ENCODE measurements around the gene CARD11.
"Not testable (repeated sequence)": the region's sequence is repeated elsewhere in the genome, so short reads cannot be mapped to it uniquely, and the experiment has no call there.

CARD11 gene

DNA sequence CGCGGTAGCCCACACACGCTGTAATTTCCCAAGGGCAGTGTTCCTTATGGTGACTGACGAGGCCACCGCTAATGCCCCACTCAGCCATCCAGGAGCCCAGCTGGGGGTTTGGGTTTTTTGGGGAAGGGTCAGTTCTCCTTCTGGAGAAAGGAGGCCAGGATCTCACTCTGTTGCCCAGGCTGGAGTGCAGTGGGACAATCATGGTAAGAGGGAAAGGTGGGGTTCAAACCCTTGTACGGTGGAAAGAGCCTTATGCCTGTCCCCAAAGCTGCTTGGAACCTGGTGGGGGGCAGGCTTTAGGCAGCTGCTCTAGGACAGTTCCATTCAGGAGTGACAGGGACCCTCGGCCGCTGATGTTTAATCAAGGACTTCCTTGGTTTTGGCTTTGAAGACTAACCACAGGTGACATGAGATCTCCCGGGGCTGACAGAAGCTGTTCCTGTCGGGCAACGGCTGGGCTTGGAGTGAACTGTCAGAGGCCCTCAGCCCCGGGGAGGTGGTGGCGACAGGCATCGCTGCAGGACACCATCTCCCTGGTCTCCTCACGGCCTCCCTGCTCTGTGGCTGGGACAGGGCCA, 84.5 kb downstream of the CARD11 start:
- no peak for DNase-seq

DNA sequence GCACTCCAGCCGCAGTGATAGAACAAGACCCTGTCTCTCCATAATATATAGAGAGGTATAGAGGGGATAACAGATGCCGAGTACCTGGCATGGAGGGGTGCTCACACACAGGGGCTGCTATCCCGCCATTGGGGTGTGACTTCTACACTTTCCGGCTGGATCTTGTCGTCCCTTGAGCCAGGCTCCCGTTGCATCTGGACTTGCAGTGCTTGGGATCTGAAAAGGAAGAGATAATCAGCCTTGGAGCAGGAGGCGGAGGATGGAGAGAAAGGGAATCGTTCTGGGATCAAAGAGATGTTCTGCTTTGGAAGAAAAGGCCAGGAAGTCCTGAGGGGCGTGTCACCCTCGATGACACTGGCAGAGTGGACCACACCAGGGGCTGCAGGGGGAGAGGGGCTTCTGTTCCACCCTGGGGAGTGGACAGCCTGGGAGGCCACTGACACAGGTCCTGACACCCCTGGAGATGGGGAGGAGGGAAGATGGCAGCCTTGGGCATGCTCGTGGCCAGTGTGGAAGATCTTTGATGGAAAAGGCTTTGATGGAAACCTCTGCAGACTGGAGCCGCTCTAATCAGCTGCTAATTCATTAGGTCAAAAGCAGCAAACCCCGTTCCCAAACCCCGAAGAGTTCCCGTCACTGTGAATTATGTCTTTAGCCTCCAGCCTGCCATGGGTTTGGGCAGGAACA, 85.1 kb downstream of the CARD11 start:
- no peak for DNase-seq

- not testable (repeated sequence) for DNase-seq
Observed at GRCh38 chr7:2957369-2957727, 86.3 kb downstream of the CARD11 start.

GRCh38 chr7:2956526-2957368, 86.9 kb downstream of the CARD11 start:
- DNase-seq, result peak; percentile 44

DNA sequence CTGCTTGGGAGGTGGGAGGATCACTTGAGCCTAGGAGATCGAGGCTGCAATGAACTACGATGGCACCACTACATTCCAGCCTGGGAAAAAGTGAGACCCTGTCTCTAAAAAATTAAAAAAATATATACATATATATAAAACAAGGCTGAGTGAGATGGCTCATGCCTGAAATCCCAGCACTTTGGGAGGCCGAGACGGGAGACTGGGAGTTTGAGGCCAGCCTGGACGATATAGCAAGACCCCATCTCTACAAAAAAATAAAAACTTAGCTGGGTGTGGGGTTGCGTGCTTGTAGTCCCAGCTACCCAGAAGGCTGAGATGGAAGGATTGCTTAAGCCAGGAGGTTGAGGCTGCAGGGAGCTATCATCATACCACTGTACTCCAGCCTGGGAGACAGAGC, 87.6 kb downstream of the CARD11 start:
- no peak for DNase-seq

- no peak for DNase-seq
Observed at GRCh38 chr7:2955269-2955668, 88.4 kb downstream of the CARD11 start.

DNA sequence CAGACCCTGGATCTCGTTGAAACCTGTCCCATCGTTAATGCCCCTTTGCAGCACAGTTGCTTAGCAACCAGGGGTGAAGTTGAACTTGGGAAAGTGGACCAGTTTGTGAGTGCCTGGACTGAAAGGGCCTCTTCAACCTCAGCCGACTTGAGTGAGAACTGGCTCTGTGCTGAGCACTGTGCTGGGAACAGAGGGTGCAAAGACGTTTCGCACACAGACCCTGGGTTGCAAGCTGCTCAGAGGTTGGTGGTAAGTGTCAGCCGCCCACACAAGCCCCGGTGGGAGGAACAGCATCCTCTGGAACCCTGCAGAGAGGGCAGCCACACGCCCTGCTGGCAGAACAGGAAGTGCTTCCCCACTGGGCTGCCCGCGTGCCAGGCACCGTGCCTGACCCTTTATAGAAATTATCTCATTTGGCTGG, 89.2 kb downstream of the CARD11 start:
- peak; percentile 58 for DNase-seq

GRCh38 chr7:2953588-2954407, 89.9 kb downstream of the CARD11 start:
- no peak for DNase-seq

DNA sequence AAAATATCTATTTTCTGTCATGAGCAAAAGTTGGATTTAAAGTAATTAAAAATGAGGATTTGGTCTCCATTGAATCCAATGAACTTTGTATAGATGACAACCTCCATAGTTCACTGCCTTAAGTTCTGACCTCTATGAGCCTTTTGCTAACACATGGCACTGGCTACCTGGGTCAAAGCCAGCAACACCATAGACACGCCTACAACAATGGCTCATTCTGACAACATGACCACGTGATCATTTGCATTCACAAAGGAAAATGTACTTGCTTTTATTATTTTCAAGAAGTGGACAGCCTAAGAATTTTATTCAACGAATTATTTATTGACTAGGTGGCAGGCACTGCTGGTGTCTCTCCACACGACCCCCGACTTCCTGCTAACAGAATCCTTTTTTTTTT, 90.6 kb downstream of the CARD11 start:
- DNase-seq, result no peak

DNA sequence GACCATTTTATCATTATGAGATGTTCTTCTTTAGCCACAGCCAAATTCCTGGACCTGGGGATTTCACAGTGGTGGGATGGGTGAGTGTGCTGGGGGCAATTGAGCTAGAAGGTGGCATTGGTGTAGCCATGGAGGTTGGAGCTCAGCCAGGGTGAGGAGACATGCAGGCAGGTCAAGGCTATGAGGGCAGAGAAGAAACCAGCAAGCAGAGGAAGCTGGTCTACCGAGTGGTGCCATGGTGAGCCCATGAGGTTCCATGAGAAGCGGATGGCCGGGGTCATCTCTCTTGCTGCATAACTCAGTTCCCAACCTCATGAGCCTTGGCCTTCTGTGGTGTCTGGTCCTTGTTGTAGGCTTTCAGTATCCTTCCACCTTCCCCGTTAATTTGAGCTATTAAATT, 91.4 kb downstream of the CARD11 start:
- no peak for DNase-seq

GRCh38 chr7:2950578-2950977, 93.1 kb downstream of the CARD11 start:
- no peak for DNase-seq

DNA sequence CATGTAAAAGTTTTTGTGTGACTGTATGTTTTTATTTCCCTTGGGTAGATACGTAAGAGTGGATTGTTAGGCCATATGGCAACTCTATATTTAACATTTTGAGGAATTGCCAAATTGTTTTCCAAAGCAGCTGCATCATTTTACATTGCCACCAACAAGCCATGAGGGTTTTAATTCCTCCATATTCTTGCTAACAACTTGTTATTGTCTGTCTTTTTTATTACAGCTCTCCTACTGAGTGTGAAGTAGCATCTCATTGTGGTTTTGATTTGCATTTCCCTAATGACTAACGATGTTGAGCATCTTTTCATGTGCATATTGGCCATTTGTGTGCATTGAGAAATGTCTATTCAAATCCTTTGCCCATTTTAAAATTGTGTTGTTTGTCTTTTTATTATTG, 94.9 kb downstream of the CARD11 start:
- no peak for DNase-seq

DNA sequence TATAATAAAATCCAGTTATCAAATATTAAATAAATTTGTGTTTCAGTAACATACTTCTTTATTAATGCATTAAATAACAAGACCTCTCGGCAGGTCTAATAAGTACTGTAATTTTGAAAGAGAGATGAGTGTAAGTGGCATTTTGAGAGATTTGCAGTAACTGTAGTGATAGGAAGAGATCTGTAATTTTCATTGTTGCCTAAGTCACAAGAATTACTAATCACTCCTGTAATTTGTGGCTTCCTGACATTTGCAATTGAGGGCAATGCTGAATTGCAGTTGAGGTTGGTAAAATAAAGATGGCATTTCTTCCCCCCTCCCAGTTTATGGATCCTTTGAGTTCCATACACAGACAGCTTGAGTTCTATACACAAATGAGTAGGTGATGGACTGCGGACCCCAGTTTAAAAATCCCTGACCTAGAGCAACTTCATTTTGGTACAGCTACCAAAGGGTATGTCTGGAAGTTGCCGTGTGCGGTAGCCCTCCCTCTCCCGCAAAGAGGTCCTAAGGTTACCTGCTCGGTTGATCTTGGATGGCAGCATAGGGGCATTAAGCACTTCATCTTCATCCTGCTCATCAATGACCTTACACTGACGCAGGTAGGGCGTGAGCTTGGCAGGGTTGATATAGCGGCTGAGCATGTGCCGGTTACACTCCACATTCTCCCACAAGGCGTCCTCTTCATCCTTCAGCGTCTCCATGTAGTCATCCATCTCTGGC, 96.4 kb downstream of the CARD11 start:
- DNase-seq, result no peak

DNA sequence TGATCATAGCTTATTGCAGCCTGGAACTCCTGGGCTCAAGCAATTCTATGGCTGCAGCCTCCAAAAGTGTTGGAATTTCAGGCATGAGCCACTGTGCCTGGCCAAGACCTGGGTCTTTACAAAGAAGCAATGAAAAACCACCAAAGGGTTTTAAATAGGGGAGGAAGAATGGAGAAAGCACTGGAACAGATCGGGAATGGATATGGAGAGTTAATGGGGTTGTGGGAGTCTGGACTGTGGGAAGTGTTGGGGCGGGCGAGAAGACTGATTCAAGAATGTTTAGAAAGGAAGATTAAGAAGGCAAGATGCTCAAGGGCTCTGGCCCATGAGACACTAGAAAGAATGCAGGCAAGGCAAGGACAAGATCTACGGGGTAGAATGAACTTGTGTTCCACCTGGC, 98.5 kb downstream of the CARD11 start:
- DNase-seq, result no peak

- DNase-seq, result peak; percentile 1
Observed at GRCh38 chr7:2944739-2945138, 98.9 kb downstream of the CARD11 start.

DNA sequence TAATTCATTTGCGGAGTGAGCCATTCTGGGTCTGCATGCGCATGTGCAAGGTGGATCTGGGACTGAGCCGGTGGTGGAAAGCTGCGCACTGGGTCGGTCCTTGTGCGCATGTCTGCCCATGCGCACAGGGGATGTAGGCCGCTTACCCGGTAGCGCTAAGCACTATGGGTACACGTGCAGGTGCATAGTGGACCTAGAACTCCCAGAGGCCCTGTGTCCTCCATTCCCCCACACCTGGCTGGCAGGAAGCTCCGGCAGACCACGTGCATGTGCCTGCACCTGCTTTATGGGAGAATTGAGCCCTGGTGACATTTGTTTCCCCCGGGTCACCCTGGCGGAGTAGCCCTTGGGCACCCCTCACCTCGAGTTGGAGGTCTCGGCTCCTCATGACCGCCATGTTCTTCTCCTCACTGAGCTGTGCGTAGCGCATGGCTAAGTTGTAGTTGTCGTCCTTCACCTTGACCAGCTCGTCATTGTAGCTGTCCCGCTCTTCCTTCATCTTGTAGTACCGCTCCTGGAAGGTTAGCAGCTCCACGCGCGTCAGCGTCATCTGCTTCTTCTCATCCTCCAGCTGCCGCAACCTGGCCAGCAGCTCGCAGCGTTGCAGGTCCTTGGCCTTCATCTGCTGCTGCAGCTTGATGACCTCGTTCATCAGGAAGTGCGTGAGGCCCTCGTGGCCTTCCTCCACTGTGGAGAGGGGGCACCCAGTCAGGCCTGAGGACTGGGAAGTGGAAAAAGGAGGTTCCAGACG, 99.6 kb downstream of the CARD11 start:
- no peak for DNase-seq

DNA sequence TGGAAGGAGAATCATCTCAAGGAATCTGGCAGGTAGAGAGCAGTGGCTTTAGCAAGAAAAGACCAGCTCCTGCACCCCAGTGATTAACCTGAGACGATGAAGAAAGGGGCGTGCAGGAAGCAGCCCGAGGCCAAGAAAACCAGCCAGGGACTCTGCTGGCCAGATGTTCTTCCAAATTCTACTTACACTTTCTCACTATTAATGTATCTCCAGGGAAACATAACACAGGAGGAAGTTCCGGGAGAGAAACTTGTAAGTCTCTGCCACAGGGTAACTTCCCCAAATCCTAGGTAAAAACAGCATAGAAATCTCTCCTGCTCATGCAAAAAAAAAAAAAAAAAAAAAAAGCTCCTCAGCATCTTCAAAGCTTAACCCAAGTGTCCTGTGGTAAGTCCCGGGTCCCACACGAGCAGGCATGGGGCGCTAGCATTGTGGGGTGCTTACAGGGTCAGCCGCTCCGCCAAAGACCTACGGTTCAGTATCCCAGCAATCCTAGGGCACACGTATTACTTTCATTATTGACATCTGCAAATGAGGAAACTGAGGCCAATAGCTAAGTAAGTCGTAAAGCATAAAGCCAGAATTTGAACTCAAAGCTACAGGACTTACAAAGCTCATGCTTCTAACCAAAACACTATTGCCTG, 102.3 kb downstream of the CARD11 start:
- DNase-seq, result no peak

DNA sequence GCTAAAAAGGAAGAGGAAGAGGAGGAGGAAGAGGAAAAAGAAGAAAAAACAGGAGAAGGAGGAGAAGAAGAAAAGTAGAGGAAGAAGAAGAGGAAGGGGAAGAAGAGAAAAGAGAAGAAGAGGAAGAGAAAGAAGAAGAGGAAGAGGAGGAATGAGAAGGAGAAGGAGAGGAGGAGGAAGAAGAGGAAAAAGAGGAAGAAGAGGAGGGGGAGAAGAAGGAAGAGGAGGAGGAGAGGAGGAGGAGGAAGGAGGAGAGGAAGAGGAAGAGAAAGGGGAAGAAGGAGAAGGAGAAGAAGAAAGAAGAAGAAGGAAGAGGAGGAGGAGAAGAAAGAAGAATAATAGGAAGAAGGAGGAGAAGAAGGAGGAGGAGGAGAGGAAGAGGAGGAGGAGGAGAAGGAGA, 103.2 kb downstream of the CARD11 start:
- no peak for DNase-seq

- peak; percentile 6 for DNase-seq
Observed at GRCh38 chr7:2939193-2939885, 104.3 kb downstream of the CARD11 start.

- peak; percentile 10 for DNase-seq
Observed at GRCh38 chr7:2938514-2939192, 105.0 kb downstream of the CARD11 start.
